Measurements from ENCODE around the gene GPR12.

GRCh38 chr13:26780411-26780810, 19.8 kb upstream of the GPR12 start:
- TF ChIP-seq CTCF (IDR thresholded peaks at IDR 0.05; ENCODE audit: low read length) (no peak), EZH2 (optimal IDR thresholded peaks at IDR 0.05; ENCODE audit: low read depth, low read length) (no peak)

Measured in MM.1S (cell line).